AG09309 (cell line): Measurements from ENCODE around the gene CALML3.

Source experiments
- DNase-seq: peaks from one replicate; pipeline ENCODE4 v3.0.0-alpha.2; 2010; ENCODE audit warnings: low read depth
- H3K4me3 ChIP-seq: 2 replicates; pipeline ENCODE4 v1.5.1; 2011; ENCODE audit warnings: mild to moderate bottlenecking, low read depth, low read length, moderate library complexity; ENCODE audit not compliant: control insufficient read depth
- TF ChIP-seq, protein P1 (sequence below): IDR thresholded peaks from 2 replicates; pipeline ENCODE4 v1.5.1; 2011; ENCODE audit warnings: mild to moderate bottlenecking, low read depth, low read length, inconsistent platforms; ENCODE audit not compliant: insufficient read depth, control insufficient read depth; ENCODE audit errors: missing control alignments

The CALML3 gene

DNA sequence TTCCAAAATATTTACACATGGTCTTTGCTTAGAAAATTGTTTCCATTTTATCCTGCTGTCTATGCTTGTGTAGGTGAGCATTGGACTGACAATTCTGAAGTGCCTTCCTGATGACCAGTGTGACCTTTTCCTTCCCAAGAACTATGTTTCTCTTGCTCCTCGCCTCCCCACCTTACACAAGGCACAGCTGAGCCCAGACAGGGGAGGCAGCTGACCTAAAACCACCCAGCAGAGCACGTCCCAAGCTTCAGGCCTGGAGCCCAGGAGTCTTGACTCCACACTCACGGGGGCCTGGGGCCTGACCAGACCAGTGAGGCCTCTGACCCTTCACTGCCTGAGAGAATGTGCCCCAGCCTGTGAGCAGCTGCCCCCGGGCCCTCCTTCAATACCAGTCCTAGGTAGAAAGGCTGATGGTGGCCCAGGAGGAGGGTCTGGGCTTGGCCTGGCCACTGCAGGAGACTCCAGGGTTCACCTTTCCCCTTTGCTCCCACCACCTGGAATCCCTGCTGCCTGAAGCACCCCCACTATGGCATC lies 32.4 kb upstream of the CALML3 start:
- TF ChIP-seq, protein P1, sequence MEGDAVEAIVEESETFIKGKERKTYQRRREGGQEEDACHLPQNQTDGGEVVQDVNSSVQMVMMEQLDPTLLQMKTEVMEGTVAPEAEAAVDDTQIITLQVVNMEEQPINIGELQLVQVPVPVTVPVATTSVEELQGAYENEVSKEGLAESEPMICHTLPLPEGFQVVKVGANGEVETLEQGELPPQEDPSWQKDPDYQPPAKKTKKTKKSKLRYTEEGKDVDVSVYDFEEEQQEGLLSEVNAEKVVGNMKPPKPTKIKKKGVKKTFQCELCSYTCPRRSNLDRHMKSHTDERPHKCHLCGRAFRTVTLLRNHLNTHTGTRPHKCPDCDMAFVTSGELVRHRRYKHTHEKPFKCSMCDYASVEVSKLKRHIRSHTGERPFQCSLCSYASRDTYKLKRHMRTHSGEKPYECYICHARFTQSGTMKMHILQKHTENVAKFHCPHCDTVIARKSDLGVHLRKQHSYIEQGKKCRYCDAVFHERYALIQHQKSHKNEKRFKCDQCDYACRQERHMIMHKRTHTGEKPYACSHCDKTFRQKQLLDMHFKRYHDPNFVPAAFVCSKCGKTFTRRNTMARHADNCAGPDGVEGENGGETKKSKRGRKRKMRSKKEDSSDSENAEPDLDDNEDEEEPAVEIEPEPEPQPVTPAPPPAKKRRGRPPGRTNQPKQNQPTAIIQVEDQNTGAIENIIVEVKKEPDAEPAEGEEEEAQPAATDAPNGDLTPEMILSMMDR = no peak
- DNase-seq = no peak
- H3K4me3 ChIP-seq = no peak overlapping the region

- H3K4me3 ChIP-seq = no peak overlapping the region
- TF ChIP-seq, protein P1 = no peak
- no peak for DNase-seq
Observed at GRCh38 chr10:5492929-5493576, 31.7 kb upstream of the CALML3 start.

DNA sequence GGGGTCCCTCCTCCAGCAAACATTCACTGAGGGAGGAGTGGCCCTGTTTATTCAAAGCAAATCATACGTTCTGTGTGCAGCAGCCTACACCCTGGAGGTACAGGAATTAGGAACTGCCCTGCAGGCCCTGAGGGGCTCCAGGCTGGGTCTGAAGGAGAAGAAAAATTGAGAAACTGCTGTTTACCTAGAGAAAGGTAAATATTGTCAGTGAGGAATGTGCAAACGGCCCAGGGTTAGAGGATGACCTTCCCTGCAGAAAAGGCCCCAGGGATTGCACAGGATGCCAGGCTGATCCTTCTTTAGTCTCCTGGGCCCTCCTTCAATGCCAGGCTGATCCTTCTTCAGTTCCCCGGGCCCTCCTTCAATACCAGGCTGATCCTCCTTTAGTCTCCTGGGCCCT lies 31.1 kb upstream of the CALML3 start:
- no peak overlapping the region for H3K4me3 ChIP-seq
- TF ChIP-seq, protein P1 = no peak
- no peak for DNase-seq

DNA sequence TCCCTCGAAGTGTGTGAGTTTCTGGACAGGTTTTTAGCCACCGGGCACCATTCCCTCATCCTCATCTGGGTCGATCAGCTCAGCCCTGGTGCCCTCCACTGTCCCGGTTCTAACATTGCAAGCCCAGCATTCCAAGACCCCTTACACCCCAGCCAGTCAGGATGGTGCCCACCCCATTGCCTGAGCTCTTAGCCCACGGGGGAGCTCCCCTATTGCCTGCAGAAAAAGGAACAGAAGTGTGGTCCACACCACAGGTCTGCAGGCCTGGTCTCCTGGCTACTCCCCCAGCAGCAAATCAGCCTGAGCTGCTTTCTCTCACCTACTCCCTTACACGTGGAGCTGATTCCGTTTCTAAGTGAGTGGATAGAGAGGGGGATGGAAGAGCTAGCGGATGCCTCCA lies 30.1 kb upstream of the CALML3 start:
- TF ChIP-seq, protein P1 = no peak
- no peak for DNase-seq
- no peak overlapping the region for H3K4me3 ChIP-seq

- TF ChIP-seq, protein P1 = no peak
- no peak overlapping the region for H3K4me3 ChIP-seq
- no peak for DNase-seq
Observed at GRCh38 chr10:5496261-5497250, 28.2 kb upstream of the CALML3 start.

DNA sequence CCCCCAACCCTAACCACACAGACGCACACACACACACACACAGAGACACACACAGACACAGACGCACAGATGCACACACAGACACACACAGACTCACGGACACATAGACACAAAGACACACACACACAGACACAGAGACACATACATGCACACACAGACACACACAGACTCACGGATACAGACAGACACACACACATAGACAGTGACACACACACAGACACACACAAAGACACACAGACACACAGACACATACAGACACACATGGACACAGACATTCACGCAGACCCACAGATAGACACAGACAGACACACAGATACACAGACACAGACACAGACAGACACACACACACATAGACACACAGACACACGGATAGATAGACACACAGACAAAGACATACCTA lies 27.5 kb upstream of the CALML3 start:
- H3K4me3 ChIP-seq = no peak overlapping the region
- TF ChIP-seq, protein P1 = no peak
- no peak for DNase-seq
